ENCODE data around the gene SLC46A1. TPM values are rescaled to one million over a fixed set of nuclear protein-coding genes. Genes with fewer than 3 reads are reported as not detected.

The SLC46A1 gene
- 1 to 10 TPM; 2.1 to 3.1 TPM for total RNA-seq

- peak; percentile 95 for ATAC-seq
- peak; percentile 82 for DNase-seq
- no peak for TF ChIP-seq CTCF (IDR thresholded peaks at IDR 0.05)
- H3K27ac Mint-ChIP-seq = peak within 1 kb of the TSS; percentile 32
- H3K9me3 Mint-ChIP-seq = no peaks in the 10 kb centered on the region
- no peaks in the 10 kb centered on the region for H3K27me3 Mint-ChIP-seq
- intact Hi-C loops (cut with micrococcal nuclease) = no loop called here
- no peaks in the 10 kb centered on the region for H3K36me3 Mint-ChIP-seq (ENCODE audit: low read depth)
- H3K4me1 Mint-ChIP-seq (ENCODE audit: low read depth) = peaks cover 2% of the 10 kb centered on the region
- POLR2A ChIA-PET = interaction anchor here (0.5 to 2.1 kb wide), 8 partner anchors 9 to 785 kb away, joined by 3 to 17 read pairs (median 4); no protein-coding TSS in a partner anchor
- CTCF ChIA-PET = interaction anchor here (0.8 to 7.8 kb wide), 2 partner anchors 11 to 143 kb away, joined by 3 to 63 read pairs; no protein-coding TSS in a partner anchor
- H3K4me3 Mint-ChIP-seq = peak within 1 kb of the TSS; percentile 67
Measured at GRCh38 chr17:28405632-28406472, at the start of gene SLC46A1. Gene SLC46A1, minus strand, starts transcription at chr17:28406212. Its CDS starts 98 bp downstream, at chr17:28406114.

- intact Hi-C loops (cut with micrococcal nuclease) = no loop called here
- H3K9me3 Mint-ChIP-seq = no peaks in the 10 kb centered on the region
- no peaks in the 10 kb centered on the region for H3K4me1 Mint-ChIP-seq (ENCODE audit: low read depth)
- POLR2A ChIA-PET = no interaction called here
- no peak overlapping the region for H3K27ac Mint-ChIP-seq
- peaks cover 7% of the 10 kb centered on the region for H3K27me3 Mint-ChIP-seq
- H3K4me3 Mint-ChIP-seq = no peak overlapping the region
- H3K36me3 Mint-ChIP-seq (ENCODE audit: low read depth) = no peaks in the 10 kb centered on the region
- CTCF ChIA-PET = interaction anchor here (1.3 to 1.7 kb wide), 2 partner anchors 13 to 33 kb away, joined by 3 to 6 read pairs; no protein-coding TSS in a partner anchor
- TF ChIP-seq CTCF (IDR thresholded peaks at IDR 0.05) = no peak
- DNase-seq = no peak
- no peak for ATAC-seq
Measured at GRCh38 chr17:28449859-28450258, 43.8 kb upstream of the SLC46A1 start.

- POLR2A ChIA-PET = no interaction called here
Measured at GRCh38 chr17:28447396-28447760, 41.4 kb upstream of the SLC46A1 start.

GRCh38 chr17:28446716-28447395 is 40.8 kb upstream of the SLC46A1 start:
- Mint-ChIP-seq H3K27me3 (peaks cover 13% of the 10 kb centered on the region), H3K27ac (no peak overlapping the region), H3K4me3 (no peak overlapping the region), H3K36me3 (ENCODE audit: low read depth) (no peaks in the 10 kb centered on the region), H3K4me1 (ENCODE audit: low read depth) (no peaks in the 10 kb centered on the region), H3K9me3 (no peaks in the 10 kb centered on the region)
- ChIA-PET CTCF (interaction anchor here (1.1 to 1.6 kb wide), 3 partner anchors 21 to 316 kb away, joined by 3 read pairs; no protein-coding TSS in a partner anchor), POLR2A (no interaction called here)
- intact Hi-C loops (cut with micrococcal nuclease) = no loop called here
- ATAC-seq (no peak), DNase-seq (no peak)
- no peak for TF ChIP-seq CTCF (IDR thresholded peaks at IDR 0.05)

More at GRCh38 chr17:28447396-28447760, 41.4 kb upstream of the SLC46A1 start:
- Mint-ChIP-seq H3K36me3 (ENCODE audit: low read depth) (no peaks in the 10 kb centered on the region), H3K4me1 (ENCODE audit: low read depth) (no peaks in the 10 kb centered on the region), H3K27ac (no peak overlapping the region), H3K27me3 (peaks cover 9% of the 10 kb centered on the region), H3K9me3 (no peaks in the 10 kb centered on the region), H3K4me3 (no peak overlapping the region)
- DNase-seq = no peak
- intact Hi-C loops (cut with micrococcal nuclease) = no loop called here
- ATAC-seq = no peak
- no peak for TF ChIP-seq CTCF (IDR thresholded peaks at IDR 0.05)
- CTCF ChIA-PET = interaction anchor here (1.1 to 1.6 kb wide), 3 partner anchors 22 to 316 kb away, joined by 3 read pairs; no protein-coding TSS in a partner anchor

Data from activated CD8-positive, alpha-beta T cell treated with anti-CD3 and anti-CD28 coated beads for 36 hours (primary cell).